Spleen (tissue), 11 donors: ENCODE measurements around the gene PARVA. TPM values are rescaled to one million over a fixed set of nuclear protein-coding genes. Genes with fewer than 3 reads are reported as not detected.

ENCODE experiments used
- DNase-seq: peaks from one replicate; pipeline ENCODE4 v3.0.0-alpha.2; 2020
- H3K27ac ChIP-seq, 8 donors: fragments of 200-600 bp; sonication (generic) in 7 of 8; 1 replicate in 4 of 8; 2 replicates in 4 of 8; pipeline versions ENCODE4 v1.5.0 to v1.8.0; 2016 to 2021; ENCODE audit warnings: inconsistent platforms in 4 of 8, mild to moderate bottlenecking in 4 of 8, moderate library complexity in 1 of 8
- H3K27me3 ChIP-seq, 7 donors: fragments of 200-600 bp; sonication (generic) in 6 of 7; replicated peaks in 1 of 7; 1 replicate in 4 of 7; 2 replicates in 3 of 7; pipeline versions ENCODE4 v1.5.0 to v1.8.0; 2016 to 2021; ENCODE audit warnings: inconsistent platforms in 3 of 7, mild to moderate bottlenecking in 1 of 7
- H3K36me3 ChIP-seq, 6 donors: fragments of 200-600 bp; sonication (generic) in 5 of 6; 1 replicate in 4 of 6; 2 replicates in 2 of 6; pipeline versions ENCODE4 v1.5.0 to v1.8.0; 2016 to 2021; ENCODE audit warnings: inconsistent platforms in 2 of 6
- H3K4me1 ChIP-seq, 6 donors: fragments of 200-600 bp; sonication (generic) in 5 of 6; 1 replicate in 3 of 6; 2 replicates in 3 of 6; pipeline versions ENCODE4 v1.5.0 to v1.8.0; 2016 to 2021; ENCODE audit warnings: inconsistent platforms in 3 of 6
- H3K4me3 ChIP-seq, 8 donors: fragments of 200-600 bp; sonication (generic) in 7 of 8; 1 replicate in 4 of 8; 2 replicates in 4 of 8; pipeline versions ENCODE4 v1.5.0 to v1.8.0; 2016 to 2021; ENCODE audit warnings: inconsistent platforms in 4 of 8, mild to moderate bottlenecking in 4 of 8, moderate library complexity in 2 of 8
- H3K9me3 ChIP-seq, 8 donors: fragments of 200-600 bp; sonication (generic) in 7 of 8; 1 replicate in 4 of 8; 2 replicates in 4 of 8; pipeline versions ENCODE4 v1.5.0 to v1.8.0; 2016 to 2021; ENCODE audit warnings: inconsistent platforms in 4 of 8
- POLR2A ChIP-seq, 3 donors: fragments of 450-650 bp; IDR thresholded peaks; one replicate each; pipeline ENCODE4 v1.5.1; 2017; ENCODE audit warnings: antibody characterized with exemption in 3 of 3, mild to moderate bottlenecking in 1 of 3
- POLR2AphosphoS5 ChIP-seq, 3 donors: sonication (generic); formaldehyde crosslinking; IDR thresholded peaks; one replicate each; pipeline ENCODE4 v1.5.1; 2017; ENCODE audit warnings: antibody characterized with exemption in 3 of 3
- WGBS, 5 donors: extraction: QIAGEN DNeasy Blood & Tissue Kit in 3 of 5; methylation state at CpG; one replicate each; pipeline versions ENCODE4 v1.1.5 to v1.1.7; 2013 to 2018; 5-methylcytosine and 5-hydroxymethylcytosine counted together
- intact Hi-C: fragments of 100-400 bp; cut with DNase I; formaldehyde crosslinking; loops from one replicate; pipeline ENCODE4 v1.15.0; 2023; ENCODE audit warnings: low total_unique reads
- polyA plus RNA-seq, 3 donors: library from polyadenylated mRNA; stranded (reverse); fragments of 200-250 nt; gene quantifications; one replicate each; pipeline ENCODE4 v1.2.1, GENCODE V29; 2013
- total RNA-seq, 7 donors: library from RNA; depleted of rRNA in 3 of 7; stranded (reverse); fragments of >200 nt in 3 of 7; fragmentation: NEBNext Ultra II Directional in 4 of 7; extraction: Animal tissue kit (Norgen Biotek cat#: 25700) in 4 of 7; gene quantifications; one replicate each; pipeline versions ENCODE4 v1.1.0 to v1.2.1, GENCODE V29; 2016 to 2021
- TF ChIP-seq, protein P1 (sequence below), 11 experiments: fragments of 200-600 bp in 7 of 11; fragments of 450-650 bp in 4 of 11; sonication (generic) in 4 of 11; IDR thresholded peaks in 8 of 11; conservative IDR thresholded peaks in 3 of 11; 1 replicate in 7 of 11; 2 replicates in 4 of 11; pipeline versions ENCODE4 v1.4.0 to v1.8.0; 2016 to 2021; ENCODE audit warnings: antibody characterized with exemption in 11 of 11, inconsistent platforms in 4 of 11, mild to moderate bottlenecking in 1 of 11
- donor health status: healthy with polysubstance abuse.
- donor health status: DM: no; HTN: no; CAD: no; lungs with moderate emphysema.
- donor health status: DM: no; HTN: no; CAD: no.
- donor health status: Bipolar disorder and iron deficiency.
- donor health status: healthy.
- donor health status: DM: no; HTN: no; CAD: no.
- donor health status: DM: yes; HTN: yes; CAD: no.

The PARVA gene
- total and polyA plus RNA-seq, 10 donors, result 3.8 to 56.6 (median 23.3) TPM

- intact Hi-C loops, result no loop called here
- H3K9me3 ChIP-seq, result no peaks in the 10 kb centered on the region
- H3K27ac ChIP-seq, result no peak overlapping the region
- WGBS, 5 donors, result 89 to 92% (median 91%) methylated on average over 2 of the region's 2 CpGs
- DNase-seq, result no peak
- no peaks in the 10 kb centered on the region for H3K27me3 ChIP-seq
- TF ChIP-seq POLR2AphosphoS5 (IDR thresholded peaks at IDR 0.05) (no peak), POLR2A (IDR thresholded peaks at IDR 0.05) (no peak)
- TF ChIP-seq, protein P1, sequence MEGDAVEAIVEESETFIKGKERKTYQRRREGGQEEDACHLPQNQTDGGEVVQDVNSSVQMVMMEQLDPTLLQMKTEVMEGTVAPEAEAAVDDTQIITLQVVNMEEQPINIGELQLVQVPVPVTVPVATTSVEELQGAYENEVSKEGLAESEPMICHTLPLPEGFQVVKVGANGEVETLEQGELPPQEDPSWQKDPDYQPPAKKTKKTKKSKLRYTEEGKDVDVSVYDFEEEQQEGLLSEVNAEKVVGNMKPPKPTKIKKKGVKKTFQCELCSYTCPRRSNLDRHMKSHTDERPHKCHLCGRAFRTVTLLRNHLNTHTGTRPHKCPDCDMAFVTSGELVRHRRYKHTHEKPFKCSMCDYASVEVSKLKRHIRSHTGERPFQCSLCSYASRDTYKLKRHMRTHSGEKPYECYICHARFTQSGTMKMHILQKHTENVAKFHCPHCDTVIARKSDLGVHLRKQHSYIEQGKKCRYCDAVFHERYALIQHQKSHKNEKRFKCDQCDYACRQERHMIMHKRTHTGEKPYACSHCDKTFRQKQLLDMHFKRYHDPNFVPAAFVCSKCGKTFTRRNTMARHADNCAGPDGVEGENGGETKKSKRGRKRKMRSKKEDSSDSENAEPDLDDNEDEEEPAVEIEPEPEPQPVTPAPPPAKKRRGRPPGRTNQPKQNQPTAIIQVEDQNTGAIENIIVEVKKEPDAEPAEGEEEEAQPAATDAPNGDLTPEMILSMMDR (IDR thresholded peaks at IDR 0.05 in 8 of 11, conservative IDR thresholded peaks at IDR 0.05 in 3 of 11), result no peak
- no peaks in the 10 kb centered on the region for H3K4me1 ChIP-seq
- peaks cover 0 to 17% (median 0%) of the 10 kb centered on the region in 6 donors for H3K36me3 ChIP-seq
- H3K4me3 ChIP-seq, result no peak overlapping the region
These were observed 124.7 kb downstream of the PARVA start for GRCh38 chr11:12502046-12502445.

GRCh38 chr11:12503039-12503484 lies 125.7 kb downstream of the PARVA start:
- Histone ChIP-seq H3K27me3 (no peaks in the 10 kb centered on the region), H3K4me3 (no peak overlapping the region), H3K4me1 (no peaks in the 10 kb centered on the region), H3K36me3 (peaks cover 0 to 9% (median 0%) of the 10 kb centered on the region in 6 donors), H3K9me3 (no peaks in the 10 kb centered on the region), H3K27ac (peak overlapping the region in 1 of 8 donors; percentile 16)
- no peak for DNase-seq
- TF ChIP-seq, protein P1 (IDR thresholded peaks at IDR 0.05 in 8 of 11, conservative IDR thresholded peaks at IDR 0.05 in 3 of 11), result no peak
- peak in 1 of 3 donors; percentile 40 for TF ChIP-seq POLR2AphosphoS5 (IDR thresholded peaks at IDR 0.05)
- 70 to 84% (median 73%) methylated on average over 3 of the region's 3 CpGs for WGBS, 5 donors
- intact Hi-C loops, result no loop called here

- DNase-seq, result no peak
- Histone ChIP-seq H3K36me3 (peaks cover 0 to 9% (median 0%) of the 10 kb centered on the region in 6 donors), H3K4me1 (no peaks in the 10 kb centered on the region), H3K9me3 (no peaks in the 10 kb centered on the region), H3K4me3 (no peak overlapping the region), H3K27me3 (no peaks in the 10 kb centered on the region), H3K27ac (no peak overlapping the region)
- intact Hi-C loops, result no loop called here
- TF ChIP-seq POLR2AphosphoS5 (IDR thresholded peaks at IDR 0.05) (no peak), POLR2A (IDR thresholded peaks at IDR 0.05) (no peak)
- TF ChIP-seq, protein P1 (IDR thresholded peaks at IDR 0.05 in 8 of 11, conservative IDR thresholded peaks at IDR 0.05 in 3 of 11), result no peak
- 54 to 73% (median 59%) methylated on average over 3 of the region's 3 CpGs for WGBS, 5 donors
These were observed 126.5 kb downstream of the PARVA start for GRCh38 chr11:12503886-12504285.

GRCh38 chr11:12505183-12505582 lies 127.8 kb downstream of the PARVA start:
- TF ChIP-seq POLR2AphosphoS5 (IDR thresholded peaks at IDR 0.05), result no peak
- no peak for TF ChIP-seq POLR2A (IDR thresholded peaks at IDR 0.05)
- TF ChIP-seq, protein P1 (IDR thresholded peaks at IDR 0.05 in 8 of 11, conservative IDR thresholded peaks at IDR 0.05 in 3 of 11), result no peak
- intact Hi-C loops, result no loop called here
- no peaks in the 10 kb centered on the region for H3K9me3 ChIP-seq
- no peak for DNase-seq
- no peak overlapping the region for H3K27ac ChIP-seq
- peaks cover 0 to 9% (median 0%) of the 10 kb centered on the region in 6 donors for H3K36me3 ChIP-seq
- no peaks in the 10 kb centered on the region for H3K4me1 ChIP-seq
- no peaks in the 10 kb centered on the region for H3K27me3 ChIP-seq
- H3K4me3 ChIP-seq, result no peak overlapping the region
- WGBS, 5 donors, result 78 to 96% (median 89%) methylated on average over 2 of the region's 2 CpGs
